PC-3 (cell line): ENCODE results near the gene MBNL1. TPM values are rescaled to one million over a fixed set of nuclear protein-coding genes. Genes with fewer than 3 reads are reported as not detected.

ENCODE experiments used
- ATAC-seq: fragments of 200-7000 bp; cut with Tn5 transposase; 2 replicates; pipeline ENCODE4 v1.9.1; 2020; ENCODE audit warnings: mild to moderate bottlenecking, moderate library complexity
- BruUV-seq: library from RNA; stranded (reverse); fragments of 400-500 nt; replicated peaks from 2 replicates; lab custom pipeline; 2021; lab: Mats Ljungman, UMichigan
- CTCF ChIA-PET: fragments of 300-600 bp; sonication (Branson Sonifier 250); formaldehyde crosslinking; loops from one replicate; lab custom pipeline; 2022; ENCODE audit warnings: antibody characterized with exemption; lab: Charles Lee
- POLR2A ChIA-PET: fragments of 300-600 bp; sonication (Branson Sonifier 250); formaldehyde crosslinking; loops from one replicate; lab custom pipeline; 2022; ENCODE audit warnings: antibody characterized with exemption; ENCODE audit not compliant: unreplicated experiment; lab: Charles Lee
- DNase-seq: peaks from one replicate; pipeline ENCODE4 v3.0.0-alpha.2; 2015
- H2AFZ ChIP-seq: fragments of 300-600 bp; sonication (generic); 2 replicates; pipeline ENCODE4 v1.6.0; 2016; ENCODE audit warnings: antibody characterized with exemption, low read length
- H3F3A ChIP-seq: fragments of 300-600 bp; sonication (generic); one replicate; pipeline ENCODE4 v1.6.0; 2017; ENCODE audit warnings: antibody characterized with exemption, low read length, control low read depth, mild to moderate bottlenecking; ENCODE audit not compliant: unreplicated experiment
- H3K27ac ChIP-seq: fragments of 300-600 bp; sonication (generic); 2 replicates; pipeline ENCODE4 v1.5.1; 2016; ENCODE audit warnings: mild to moderate bottlenecking, low read length
- H3K27me3 ChIP-seq: fragments of 300-600 bp; sonication (generic); 2 replicates; pipeline ENCODE4 v1.6.1; 2016; ENCODE audit warnings: low read length, mixed read lengths
- H3K36me3 ChIP-seq: fragments of 300-600 bp; sonication (generic); 2 replicates; pipeline ENCODE4 v1.6.1; 2016; ENCODE audit warnings: low read depth, mixed run types, low read length, mixed read lengths
- H3K4me1 ChIP-seq: fragments of 300-600 bp; sonication (generic); 2 replicates; pipeline ENCODE4 v1.5.1; 2016; ENCODE audit warnings: low read length; ENCODE audit not compliant: insufficient read depth
- H3K4me2 ChIP-seq: fragments of 300-600 bp; sonication (generic); 2 replicates; pipeline ENCODE4 v1.6.0; 2016; ENCODE audit warnings: low read length
- H3K4me3 ChIP-seq: fragments of 300-600 bp; sonication (generic); 2 replicates; pipeline ENCODE4 v1.5.1; 2016; ENCODE audit warnings: mild to moderate bottlenecking, low read length, mixed read lengths
- H3K79me2 ChIP-seq: fragments of 300-600 bp; sonication (generic); 2 replicates; pipeline ENCODE4 v1.6.1; 2017; ENCODE audit warnings: low read length, mixed read lengths
- H3K9ac ChIP-seq: fragments of 300-600 bp; sonication (generic); 2 replicates; pipeline ENCODE4 v1.6.0; 2016; ENCODE audit warnings: mild to moderate bottlenecking, low read length
- H3K9me2 ChIP-seq: fragments of 300-600 bp; sonication (generic); replicated peaks from 2 replicates; pipeline ENCODE4 v1.6.1; 2016; ENCODE audit warnings: mixed run types, low read length, mixed read lengths
- H3K9me3 ChIP-seq: fragments of 300-600 bp; sonication (generic); 2 replicates; pipeline ENCODE4 v1.6.1; 2016; ENCODE audit warnings: low read length, mixed read lengths
- H4K20me1 ChIP-seq: fragments of 300-600 bp; sonication (generic); 2 replicates; pipeline ENCODE4 v1.6.1; 2016; ENCODE audit warnings: low read length, mixed read lengths
- CTCF ChIP-seq: fragments of 300-600 bp; sonication (generic); conservative IDR thresholded peaks from 2 replicates; pipeline ENCODE4 v1.5.1; 2017; ENCODE audit warnings: antibody characterized with exemption, low read depth, mild to moderate bottlenecking, low read length
- EZH2 ChIP-seq: fragments of 300-600 bp; sonication (generic); IDR thresholded peaks from one replicate; pipeline ENCODE4 v1.6.1; 2017; ENCODE audit warnings: antibody characterized with exemption, mild to moderate bottlenecking, low read length; ENCODE audit not compliant: unreplicated experiment
- EZH2phosphoT487 ChIP-seq: fragments of 300-600 bp; sonication (generic); IDR thresholded peaks from 2 replicates; pipeline ENCODE4 v1.6.1; 2018; ENCODE audit warnings: mild to moderate bottlenecking, antibody characterized with exemption, low read length, borderline replicate concordance
- intact Hi-C: fragments of 100-400 bp; cut with micrococcal nuclease; formaldehyde crosslinking; loops from 2 replicates; pipeline ENCODE4 v1.9.0; 2023
- total RNA-seq: library from RNA; depleted of rRNA; stranded (reverse); fragments of >200 nt; gene quantifications from 2 replicates; pipeline ENCODE4 v1.2.3, GENCODE V29; 2014

Gene MBNL1
- total RNA-seq, 1 experiment from 2014 or later, result 161 TPM

DNA sequence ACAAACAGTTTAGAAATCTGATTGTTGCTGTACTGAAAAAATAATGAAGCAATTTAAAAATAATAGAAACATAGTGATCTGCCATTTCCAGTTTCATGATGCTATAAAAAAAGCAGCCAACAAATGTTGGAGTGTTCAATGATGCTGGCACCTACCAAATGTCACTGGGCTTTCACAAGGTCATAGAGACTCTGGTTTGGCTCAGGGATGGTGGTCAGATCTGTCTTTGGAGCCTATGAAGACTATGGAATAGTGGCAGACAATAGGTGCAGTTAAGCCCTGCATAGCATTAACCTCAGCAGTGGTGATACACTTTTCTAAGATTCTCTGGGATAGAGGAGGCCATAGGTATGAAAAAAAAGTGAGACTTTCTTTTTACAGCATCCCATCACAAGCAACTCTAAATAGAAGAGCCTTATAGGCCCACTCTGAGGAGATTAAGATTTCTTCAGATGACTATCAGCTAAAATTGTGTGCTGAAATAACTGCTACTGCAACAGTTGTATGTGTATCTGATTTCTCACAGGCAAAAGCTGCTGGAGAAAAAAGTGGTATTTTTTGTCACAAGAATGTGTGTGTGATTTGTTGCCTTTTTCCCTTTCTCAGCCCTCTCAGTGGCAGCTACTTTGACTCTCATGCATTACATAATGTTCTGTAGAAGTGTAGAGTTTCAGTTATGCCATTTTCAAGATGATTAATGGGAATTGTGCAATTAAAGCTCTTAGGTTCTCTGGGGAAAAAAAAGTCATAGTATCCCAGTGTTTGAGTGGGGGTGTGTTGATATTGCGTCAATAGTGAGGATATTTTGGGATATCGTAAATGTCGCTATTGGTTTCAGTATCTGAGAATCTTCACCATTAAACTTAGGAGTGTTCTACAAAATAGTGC lies 137.4 kb downstream of the MBNL1 start:
- Histone ChIP-seq H3F3A (no peaks in the 10 kb centered on the region), H4K20me1 (0 out of 2 replicates have a peak, but pooled peaks cover 13% of the 10 kb centered on the region), H3K9me3 (no peaks in the 10 kb centered on the region), H3K4me1 (peaks cover 34% of the 10 kb centered on the region), H3K79me2 (peaks cover 95% of the 10 kb centered on the region), H3K9me2 (no peaks in the 10 kb centered on the region), H3K36me3 (no peaks in the 10 kb centered on the region), H2AFZ (no peak overlapping the region), H3K4me3 (no peak overlapping the region), H3K27me3 (no peaks in the 10 kb centered on the region), H3K27ac (peak overlapping the region; percentile 23; the same call in 1 of the 2 replicates), H3K9ac (no peak overlapping the region), H3K4me2 (no peak overlapping the region)
- ChIA-PET POLR2A (no interaction called here), CTCF (no interaction called here)
- no peak for ATAC-seq
- no peak for TF ChIP-seq CTCF
- TF ChIP-seq EZH2phosphoT487, result no peak
- no peak for TF ChIP-seq EZH2
- BruUV-seq, result no TSS peak
- DNase-seq, result peak; percentile 67
- intact Hi-C loops, result no loop called here

- Histone ChIP-seq H2AFZ (no peak overlapping the region), H3F3A (no peaks in the 10 kb centered on the region), H3K9ac (no peak overlapping the region), H3K79me2 (peaks cover 64% of the 10 kb centered on the region), H4K20me1 (0 out of 2 replicates have a peak, but pooled peaks cover 11% of the 10 kb centered on the region), H3K36me3 (peaks cover 20% of the 10 kb centered on the region), H3K4me3 (no peak overlapping the region), H3K9me2 (no peaks in the 10 kb centered on the region), H3K9me3 (no peaks in the 10 kb centered on the region), H3K27ac (no peak overlapping the region), H3K4me1 (0 out of 2 replicates have a peak, but pooled peaks cover 5% of the 10 kb centered on the region), H3K27me3 (no peaks in the 10 kb centered on the region), H3K4me2 (no peak overlapping the region)
- ChIA-PET CTCF (no interaction called here), POLR2A (no interaction called here)
- BruUV-seq, result no TSS peak
- ATAC-seq (no peak), DNase-seq (no peak)
- intact Hi-C loops, result no loop called here
- TF ChIP-seq EZH2phosphoT487 (no peak), EZH2 (no peak), CTCF (no peak)
Observed at GRCh38 chr3:152413240-152413639, 144.5 kb downstream of the MBNL1 start.
